ENCODE results near the gene ZFP90. TPM values are rescaled to one million over a fixed set of nuclear protein-coding genes. Genes with fewer than 3 reads are reported as not detected.

The ZFP90 gene
- total RNA-seq, 1 donor from 2014 or later: 24.0 TPM

GRCh38 chr16:68612996-68613395 lies 73.9 kb downstream of the ZFP90 start:
- no peaks in the 10 kb centered on the region for H3K4me1 Mint-ChIP-seq (ENCODE audit: low read depth, unreplicated experiment)
- Histone ChIP-seq H2AFZ (ENCODE audit: low read depth, low read length) (no peak overlapping the region), H3K27me3 (ENCODE audit: insufficient read depth, low read length) (no peaks in the 10 kb centered on the region), H3K4me3 (ENCODE audit: insufficient read depth, low read depth, low read length) (no peak overlapping the region), H3K4me2 (ENCODE audit: low read length) (no peak overlapping the region), H3K27ac (ENCODE audit: low read depth, low read length) (no peak overlapping the region), H3K9me3 (ENCODE audit: insufficient read depth, low read depth, low read length) (peaks cover 7% of the 10 kb centered on the region), H4K20me1 (ENCODE audit: insufficient read depth, low read length) (no peaks in the 10 kb centered on the region), H3K36me3 (ENCODE audit: insufficient read depth, low read length) (no peaks in the 10 kb centered on the region), H3K4me1 (ENCODE audit: insufficient read depth, low read length) (no peaks in the 10 kb centered on the region), H3K79me2 (ENCODE audit: insufficient read depth, low read length) (no peaks in the 10 kb centered on the region), H3K9ac (ENCODE audit: low read length) (no peak overlapping the region)
- H3K9me3 Mint-ChIP-seq (ENCODE audit: unreplicated experiment): peaks cover 13% of the 10 kb centered on the region
- no peak overlapping the region for H3K4me3 Mint-ChIP-seq (ENCODE audit: unreplicated experiment)
- TF ChIP-seq CTCF (IDR thresholded peaks at IDR 0.05; ENCODE audit: insufficient read depth, low read depth, low read length) (no peak), EZH2 (IDR thresholded peaks at IDR 0.05; ENCODE audit: insufficient read depth, low read length) (no peak)
- DNase-seq (ENCODE audit: low read depth) (peak; percentile 55), FAIRE-seq (no peak)
- H3K36me3 Mint-ChIP-seq (ENCODE audit: low read depth, unreplicated experiment): no peaks in the 10 kb centered on the region
- peaks cover 17% of the 10 kb centered on the region for H3K27me3 Mint-ChIP-seq (ENCODE audit: low read depth, unreplicated experiment)
- H3K27ac Mint-ChIP-seq (ENCODE audit: unreplicated experiment): no peak overlapping the region

- Histone ChIP-seq H3K4me1 (ENCODE audit: insufficient read depth, low read length) (no peaks in the 10 kb centered on the region), H3K9me3 (ENCODE audit: insufficient read depth, low read depth, low read length) (peaks cover 7% of the 10 kb centered on the region), H3K9ac (ENCODE audit: low read length) (no peak overlapping the region), H3K36me3 (ENCODE audit: insufficient read depth, low read length) (no peaks in the 10 kb centered on the region), H3K4me3 (ENCODE audit: insufficient read depth, low read depth, low read length) (no peak overlapping the region), H4K20me1 (ENCODE audit: insufficient read depth, low read length) (no peaks in the 10 kb centered on the region), H3K79me2 (ENCODE audit: insufficient read depth, low read length) (no peaks in the 10 kb centered on the region), H3K27ac (ENCODE audit: low read depth, low read length) (no peak overlapping the region), H3K4me2 (ENCODE audit: low read length) (no peak overlapping the region), H2AFZ (ENCODE audit: low read depth, low read length) (no peak overlapping the region), H3K27me3 (ENCODE audit: insufficient read depth, low read length) (no peaks in the 10 kb centered on the region)
- no peak overlapping the region for H3K4me3 Mint-ChIP-seq (ENCODE audit: unreplicated experiment)
- TF ChIP-seq EZH2 (IDR thresholded peaks at IDR 0.05; ENCODE audit: insufficient read depth, low read length): no peak
- no peaks in the 10 kb centered on the region for H3K36me3 Mint-ChIP-seq (ENCODE audit: low read depth, unreplicated experiment)
- FAIRE-seq: no peak
- no peak overlapping the region for H3K27ac Mint-ChIP-seq (ENCODE audit: unreplicated experiment)
- DNase-seq (ENCODE audit: low read depth): no peak
- H3K27me3 Mint-ChIP-seq (ENCODE audit: low read depth, unreplicated experiment): peaks cover 21% of the 10 kb centered on the region
- peaks cover 13% of the 10 kb centered on the region for H3K9me3 Mint-ChIP-seq (ENCODE audit: unreplicated experiment)
- H3K4me1 Mint-ChIP-seq (ENCODE audit: low read depth, unreplicated experiment): no peaks in the 10 kb centered on the region
These were observed 78.6 kb downstream of the ZFP90 start for GRCh38 chr16:68617734-68618133.

Other genes with a start within 250 kb of the ZFP90 start
- gene SLC7A6OS, start 228.3 kb upstream of the ZFP90 start, total RNA-seq: 12.6 and 16.7 TPM in 2 replicates
- 36.7 and 41.5 TPM in 2 replicates for gene PRMT7, start 228.3 kb upstream of the ZFP90 start, total RNA-seq
- 0.25 and 0.34 TPM in 2 replicates for gene SMPD3, start 90.8 kb upstream of the ZFP90 start, total RNA-seq
- gene CDH3, start 106.0 kb downstream of the ZFP90 start, total RNA-seq: 13.2 and 14.1 TPM in 2 replicates
- gene CDH1, start 198.0 kb downstream of the ZFP90 start, total RNA-seq: 10.7 and 23.8 TPM in 2 replicates